ENCODE data around the gene NCLN.

DNA sequence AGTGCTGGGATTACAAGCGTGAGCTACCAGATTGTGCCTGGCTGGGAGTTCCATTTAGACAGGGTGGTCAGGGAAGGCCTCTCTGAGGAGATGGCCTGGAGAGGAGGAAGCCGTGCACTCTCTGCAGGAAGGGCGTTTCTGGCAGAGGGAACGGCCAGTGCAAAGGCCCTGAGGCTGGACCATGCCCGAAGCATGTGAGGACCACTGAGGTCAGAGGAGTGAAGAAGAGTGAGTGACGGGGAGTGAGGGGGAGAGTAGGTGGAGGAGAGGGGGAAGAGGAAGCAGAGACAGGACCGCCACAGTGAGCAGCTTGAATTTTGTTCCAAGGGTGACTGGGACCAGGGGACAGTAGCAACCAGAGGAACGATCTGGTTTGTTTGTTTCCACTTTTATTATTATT, 71.3 kb downstream of the NCLN start:
- TF ChIP-seq, protein P1, sequence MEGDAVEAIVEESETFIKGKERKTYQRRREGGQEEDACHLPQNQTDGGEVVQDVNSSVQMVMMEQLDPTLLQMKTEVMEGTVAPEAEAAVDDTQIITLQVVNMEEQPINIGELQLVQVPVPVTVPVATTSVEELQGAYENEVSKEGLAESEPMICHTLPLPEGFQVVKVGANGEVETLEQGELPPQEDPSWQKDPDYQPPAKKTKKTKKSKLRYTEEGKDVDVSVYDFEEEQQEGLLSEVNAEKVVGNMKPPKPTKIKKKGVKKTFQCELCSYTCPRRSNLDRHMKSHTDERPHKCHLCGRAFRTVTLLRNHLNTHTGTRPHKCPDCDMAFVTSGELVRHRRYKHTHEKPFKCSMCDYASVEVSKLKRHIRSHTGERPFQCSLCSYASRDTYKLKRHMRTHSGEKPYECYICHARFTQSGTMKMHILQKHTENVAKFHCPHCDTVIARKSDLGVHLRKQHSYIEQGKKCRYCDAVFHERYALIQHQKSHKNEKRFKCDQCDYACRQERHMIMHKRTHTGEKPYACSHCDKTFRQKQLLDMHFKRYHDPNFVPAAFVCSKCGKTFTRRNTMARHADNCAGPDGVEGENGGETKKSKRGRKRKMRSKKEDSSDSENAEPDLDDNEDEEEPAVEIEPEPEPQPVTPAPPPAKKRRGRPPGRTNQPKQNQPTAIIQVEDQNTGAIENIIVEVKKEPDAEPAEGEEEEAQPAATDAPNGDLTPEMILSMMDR (IDR thresholded peaks at IDR 0.05): no peak
- TF ChIP-seq POLR2A (IDR thresholded peaks at IDR 0.05): no peak
